HL-60/S4 (cell line): ENCODE results near the gene SNX1.

Experiments
- in situ Hi-C: fragments of 300-500 bp; cut with MboI; formaldehyde crosslinking; loops from 2 replicates; pipeline ENCODE4 v1.14.3; 2022; ENCODE audit warnings: low sequenced_read_pairs

SNX1 gene

DNA sequence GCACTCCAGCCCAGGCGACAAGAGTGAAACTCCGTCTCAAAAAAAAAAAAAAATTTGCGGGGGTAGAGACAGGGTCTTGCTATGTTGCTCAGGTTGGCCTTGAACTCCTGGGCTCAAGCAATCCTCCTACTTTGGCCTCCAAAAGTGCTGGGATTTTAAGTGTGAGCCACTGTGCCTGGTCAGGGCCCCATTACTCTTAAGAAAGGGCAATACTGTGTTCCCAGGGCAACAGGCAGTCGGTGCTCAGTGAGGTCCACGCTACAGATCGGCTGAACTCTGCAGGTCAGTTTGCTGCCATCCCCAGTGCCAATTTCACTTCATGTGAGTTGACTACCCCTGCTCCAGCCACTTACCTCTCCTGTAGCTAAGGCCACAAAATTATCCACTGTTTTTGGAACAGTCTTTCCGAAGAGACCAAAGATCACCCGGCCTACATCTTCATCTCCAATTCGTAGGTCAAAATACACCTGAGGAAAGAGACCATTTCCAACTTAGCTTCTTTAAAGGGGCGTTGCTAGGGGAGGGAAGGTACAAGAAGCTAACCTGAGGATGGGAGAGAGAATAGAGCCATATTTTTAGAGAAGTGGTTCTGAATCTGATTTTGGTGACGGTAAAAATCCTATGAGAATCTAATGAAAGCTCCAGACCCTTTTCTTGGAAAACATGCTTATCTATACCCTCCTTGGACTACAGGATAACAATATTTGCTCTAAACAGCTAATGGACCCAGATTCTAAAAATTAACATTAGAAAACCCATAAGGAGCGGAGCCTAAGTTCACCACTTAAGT is 66.1 kb downstream of the SNX1 start:
- in situ Hi-C loops = no loop called here

DNA sequence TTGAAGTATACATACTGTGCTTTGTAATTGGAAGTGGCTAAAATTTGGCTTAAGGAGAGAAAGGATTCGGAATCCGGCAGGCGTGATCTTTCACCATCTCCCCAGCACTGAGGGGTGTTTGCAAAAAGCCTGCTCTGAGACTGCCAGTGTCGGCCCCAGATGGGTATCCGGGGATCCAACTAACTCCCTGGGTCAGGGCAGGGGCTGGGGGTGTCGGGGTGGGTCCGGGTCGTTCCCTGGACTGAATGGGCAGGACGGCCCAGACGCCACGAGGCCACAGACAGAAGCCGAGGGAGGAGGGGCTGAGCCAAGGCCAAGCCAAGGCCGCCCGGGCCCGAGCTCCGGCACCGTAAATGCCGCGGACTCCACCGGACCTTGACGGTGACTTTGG is 66.7 kb downstream of the SNX1 start:
- in situ Hi-C loops = no loop called here

DNA sequence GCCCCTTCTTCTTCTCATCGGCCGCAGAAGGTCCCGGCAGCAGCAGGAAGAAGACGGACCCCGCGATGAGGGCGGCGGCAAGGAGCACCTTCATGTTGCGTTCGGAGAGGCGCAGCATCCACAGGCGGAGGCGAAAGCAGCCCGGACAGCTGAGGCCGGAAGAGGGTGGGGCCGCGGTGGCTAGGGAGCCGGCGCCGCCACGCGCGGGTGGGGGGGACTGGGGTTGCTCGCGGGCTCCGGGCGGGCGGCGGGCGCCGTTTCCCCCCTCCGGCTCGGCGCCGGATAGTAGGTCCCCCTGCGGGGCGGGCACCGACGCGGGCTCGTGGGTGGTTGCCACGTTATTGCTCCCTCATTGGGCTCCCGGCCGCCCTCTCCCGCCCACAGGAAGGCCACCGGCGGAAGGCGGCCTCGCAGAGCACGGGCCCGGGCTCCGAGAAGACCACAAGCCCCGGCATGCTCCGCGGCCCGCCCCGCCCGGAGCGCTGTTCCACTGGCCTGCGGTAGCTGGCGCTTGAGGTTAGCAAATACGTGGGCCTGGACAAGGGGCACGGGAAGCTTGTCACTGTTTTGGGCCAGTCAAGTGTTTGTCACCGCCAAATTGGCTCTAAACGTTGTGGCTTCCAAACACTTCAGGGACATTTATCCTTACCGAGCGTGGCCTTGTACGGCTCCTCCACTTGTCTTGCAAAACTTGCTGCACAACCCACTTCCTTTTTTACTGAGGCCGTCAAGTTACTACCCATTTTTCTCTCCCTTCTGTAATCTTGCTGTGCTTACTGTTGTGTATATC is 67.3 kb downstream of the SNX1 start, which contains the start of gene PPIB:
PPIB (minus strand) TSS at position 154 of the 790 bp plus-strand sequence; CDS start at position 118, 36 bp downstream.
- in situ Hi-C loops = no loop called here

DNA sequence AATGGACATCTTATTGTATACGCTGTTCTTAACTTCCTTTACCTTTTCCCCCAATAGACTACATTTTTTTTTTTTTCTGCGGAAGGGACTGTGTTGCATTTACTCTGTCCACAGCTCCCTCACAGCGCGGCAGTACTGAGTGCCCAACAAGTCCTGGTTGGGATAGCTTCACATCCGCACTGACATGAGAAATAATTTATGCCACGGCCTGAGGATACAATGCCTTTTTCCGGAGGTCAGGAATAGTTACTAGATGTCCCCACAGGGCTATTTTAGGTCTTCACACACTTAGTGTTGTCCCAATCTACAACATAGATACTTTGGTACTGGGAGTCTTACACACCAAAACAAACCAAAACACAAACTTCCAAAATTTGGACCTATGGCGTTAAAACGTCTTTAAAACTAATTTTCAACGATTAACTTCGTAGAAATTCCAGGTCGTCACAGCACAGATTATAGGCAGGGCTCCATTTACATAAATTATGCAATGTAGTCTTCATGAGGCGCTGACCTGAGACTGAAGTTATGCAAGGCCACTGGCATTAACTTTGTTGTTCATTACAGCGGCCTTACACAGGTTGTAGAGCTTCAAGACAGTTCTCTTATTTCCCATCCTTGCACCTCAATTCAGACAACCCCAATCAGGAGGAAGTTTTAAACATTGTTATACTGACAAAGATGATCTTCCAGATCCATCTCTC is 68.0 kb downstream of the SNX1 start:
- in situ Hi-C loops = no loop called here

DNA sequence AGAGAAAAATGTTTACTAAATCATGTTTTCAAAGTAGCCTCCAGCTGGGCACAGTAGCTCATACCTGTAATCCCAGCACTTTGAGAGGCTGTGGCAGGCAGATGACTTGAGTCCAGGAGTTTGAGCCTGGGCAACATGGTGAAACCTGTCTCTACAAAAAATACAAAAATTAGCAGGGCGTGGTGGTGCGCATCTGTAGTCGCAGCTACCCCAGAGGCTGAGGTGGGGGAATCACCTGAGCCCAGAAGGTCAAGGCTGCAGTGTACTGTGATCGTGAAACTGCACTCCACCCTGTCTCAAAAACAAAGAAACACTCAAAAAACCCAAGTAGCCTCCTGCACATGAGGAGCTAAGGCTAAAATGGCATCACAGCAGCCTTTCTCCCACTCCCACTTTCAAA is 68.7 kb downstream of the SNX1 start:
- in situ Hi-C loops = no loop called here

DNA sequence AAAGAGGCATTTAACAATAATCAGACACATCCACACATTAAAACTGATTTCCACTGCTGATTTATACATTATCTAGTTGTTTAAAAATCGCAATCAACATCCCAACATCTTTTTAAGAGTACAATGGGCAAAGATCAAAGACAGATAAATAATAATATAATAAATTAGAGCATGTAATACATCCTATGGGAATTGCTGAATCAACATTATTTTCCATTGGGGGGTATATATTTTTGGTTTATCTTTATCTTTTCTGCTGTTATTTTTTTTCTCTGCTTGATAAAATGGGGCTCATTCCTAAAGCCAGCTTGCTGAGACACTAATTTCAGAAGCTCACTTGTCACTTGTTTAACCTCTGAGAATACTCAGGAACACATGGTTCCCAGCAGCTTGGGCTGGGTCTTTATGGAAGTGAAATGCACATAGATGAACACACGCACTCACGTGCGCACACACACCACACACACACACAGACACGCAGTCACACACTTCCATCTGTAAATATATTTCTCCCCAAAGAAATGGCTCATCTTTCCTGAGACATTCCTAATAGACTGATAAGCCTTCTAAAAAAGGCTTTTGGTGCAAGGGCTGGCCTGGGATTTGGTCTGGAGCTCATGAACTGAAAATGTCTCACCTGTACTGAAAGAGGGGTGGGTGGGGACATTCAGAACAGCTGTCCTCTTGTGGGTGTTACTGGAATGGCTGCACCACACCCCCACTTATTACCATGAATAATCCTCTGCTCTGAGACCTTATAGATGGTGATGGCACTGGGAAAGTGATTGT is 70.5 kb downstream of the SNX1 start:
- in situ Hi-C loops = no loop called here

DNA sequence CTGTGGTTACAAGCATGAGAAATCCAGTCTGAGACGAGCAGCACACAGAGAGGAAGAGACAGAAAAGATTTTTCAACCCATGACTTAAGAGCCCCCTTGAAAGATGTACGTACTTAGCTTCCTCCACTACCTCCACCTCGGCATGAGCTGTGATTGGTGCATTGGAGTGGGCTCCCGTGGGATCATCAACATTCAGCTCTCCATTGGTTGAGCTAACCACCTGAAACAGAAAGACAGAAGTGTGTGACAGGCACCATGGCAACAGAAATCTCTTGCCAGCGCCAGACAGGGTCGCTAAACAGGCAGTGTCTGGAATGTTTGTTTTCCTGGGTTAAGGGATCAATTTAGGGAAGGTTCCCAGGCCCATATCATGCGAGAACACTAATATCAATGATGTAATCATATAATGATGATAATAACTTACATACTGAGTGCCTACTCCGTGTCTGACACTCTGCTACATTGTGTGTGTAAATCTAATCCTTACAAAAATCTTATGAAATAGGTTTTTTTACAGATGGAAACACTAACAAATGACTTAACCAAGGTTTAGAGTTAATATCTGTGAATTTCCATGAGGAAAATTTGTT is 84.5 kb downstream of the SNX1 start:
- in situ Hi-C loops = no loop called here

DNA sequence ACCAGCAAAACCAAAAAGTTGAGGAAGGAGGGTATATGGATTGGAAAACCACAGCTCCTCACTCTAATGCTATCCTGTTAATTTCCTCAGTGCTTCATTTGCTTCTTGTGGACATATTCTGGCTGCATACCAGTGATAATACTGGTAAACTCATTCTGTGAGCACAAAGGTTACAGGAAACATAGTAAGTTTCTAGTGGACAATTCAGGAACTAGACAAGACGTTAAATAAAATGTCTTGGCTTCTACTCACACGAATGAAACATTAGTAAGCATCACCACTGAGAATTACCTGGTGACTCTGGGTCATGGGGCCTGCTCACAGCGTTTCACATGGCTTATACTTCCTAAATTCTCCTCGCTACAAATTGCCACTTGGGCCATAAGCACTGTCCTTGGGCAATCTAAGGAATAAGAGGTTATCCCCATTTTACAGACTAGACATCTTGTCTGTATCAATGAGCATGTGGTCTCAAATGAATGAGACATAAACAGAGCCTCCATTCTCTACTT is 87.1 kb downstream of the SNX1 start:
- in situ Hi-C loops = no loop called here

DNA sequence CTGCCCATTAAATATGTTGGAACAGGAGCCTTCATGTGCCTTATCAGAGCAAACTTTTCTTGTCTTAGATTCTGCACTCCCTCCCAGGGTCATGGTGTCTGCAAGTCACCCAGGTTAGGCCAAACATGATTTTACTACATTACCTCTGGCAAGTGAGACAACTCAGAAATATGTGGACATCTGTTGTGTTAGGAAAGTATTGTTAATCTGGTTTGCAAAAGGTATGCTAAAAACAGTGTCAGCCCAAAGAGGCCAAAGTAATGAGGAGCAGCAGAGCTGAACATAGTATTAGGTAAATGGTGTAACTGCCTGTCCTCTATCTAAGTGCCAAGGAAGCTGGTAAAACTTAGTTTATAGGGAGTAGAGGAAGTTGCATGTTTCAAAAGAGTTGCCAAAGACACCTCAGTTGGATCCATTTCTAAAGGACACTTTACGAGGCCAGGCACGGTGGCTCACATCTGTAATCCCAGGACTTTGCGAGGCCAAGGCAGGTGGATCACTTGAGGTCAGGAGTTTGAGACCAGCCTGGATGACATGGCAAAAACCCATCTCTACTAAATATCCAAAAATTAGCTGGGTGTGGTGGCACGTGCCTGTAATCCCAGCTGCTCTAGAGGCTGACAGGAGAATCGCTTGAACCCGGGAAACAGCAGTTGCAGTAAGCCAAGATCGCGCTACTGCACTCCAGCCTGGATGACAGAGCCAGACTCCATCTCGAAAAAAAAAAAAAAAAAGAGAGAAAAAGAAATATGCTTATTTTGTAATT is 89.5 kb downstream of the SNX1 start:
- in situ Hi-C loops = no loop called here

DNA sequence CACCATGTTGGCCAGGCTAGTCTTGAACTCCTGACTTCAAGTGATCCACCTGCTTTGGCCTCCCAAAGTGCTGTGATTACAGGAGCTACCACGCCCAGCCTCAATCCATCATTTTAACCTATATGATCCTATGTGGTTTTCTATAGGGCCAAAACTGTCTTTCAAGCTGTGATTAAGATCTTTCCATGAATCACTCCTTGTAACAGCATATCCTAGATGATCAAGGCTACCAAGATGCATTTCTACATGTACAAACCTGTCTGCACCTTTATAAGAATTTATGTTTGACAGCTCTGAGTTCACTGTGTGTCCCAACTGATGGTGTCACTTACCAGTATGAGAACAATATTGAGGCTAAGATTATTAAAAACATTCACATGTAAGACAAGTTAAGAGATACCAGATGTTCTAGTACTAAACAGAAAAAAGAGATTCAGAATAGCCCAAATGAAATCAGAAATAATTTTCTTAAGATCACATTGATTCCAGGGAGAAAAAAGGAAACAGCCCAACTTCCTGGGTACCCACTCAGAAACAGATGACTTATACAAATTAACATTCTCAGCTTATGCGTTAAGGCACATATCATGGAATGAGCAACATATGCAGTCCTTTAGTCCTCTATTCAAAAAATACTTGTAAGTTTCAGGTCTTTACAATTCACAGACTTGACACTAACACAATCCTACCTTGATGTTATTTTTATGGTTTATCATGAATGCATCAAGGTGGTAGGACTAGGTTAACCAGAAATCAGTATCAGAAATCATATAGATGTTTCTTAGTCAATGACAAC is 91.8 kb downstream of the SNX1 start:
- in situ Hi-C loops = no loop called here
